NCI-H2107 (cell line): ENCODE results near the gene RASD1.
"Not testable (repeated sequence)": the region's sequence is repeated elsewhere in the genome, so short reads cannot be mapped to it uniquely, and the experiment has no call there.

Experiments used
- DNase-seq: peaks from one replicate; lab custom pipeline; 2025; lab: John Stamatoyannopoulos, UW

RASD1 gene

DNA sequence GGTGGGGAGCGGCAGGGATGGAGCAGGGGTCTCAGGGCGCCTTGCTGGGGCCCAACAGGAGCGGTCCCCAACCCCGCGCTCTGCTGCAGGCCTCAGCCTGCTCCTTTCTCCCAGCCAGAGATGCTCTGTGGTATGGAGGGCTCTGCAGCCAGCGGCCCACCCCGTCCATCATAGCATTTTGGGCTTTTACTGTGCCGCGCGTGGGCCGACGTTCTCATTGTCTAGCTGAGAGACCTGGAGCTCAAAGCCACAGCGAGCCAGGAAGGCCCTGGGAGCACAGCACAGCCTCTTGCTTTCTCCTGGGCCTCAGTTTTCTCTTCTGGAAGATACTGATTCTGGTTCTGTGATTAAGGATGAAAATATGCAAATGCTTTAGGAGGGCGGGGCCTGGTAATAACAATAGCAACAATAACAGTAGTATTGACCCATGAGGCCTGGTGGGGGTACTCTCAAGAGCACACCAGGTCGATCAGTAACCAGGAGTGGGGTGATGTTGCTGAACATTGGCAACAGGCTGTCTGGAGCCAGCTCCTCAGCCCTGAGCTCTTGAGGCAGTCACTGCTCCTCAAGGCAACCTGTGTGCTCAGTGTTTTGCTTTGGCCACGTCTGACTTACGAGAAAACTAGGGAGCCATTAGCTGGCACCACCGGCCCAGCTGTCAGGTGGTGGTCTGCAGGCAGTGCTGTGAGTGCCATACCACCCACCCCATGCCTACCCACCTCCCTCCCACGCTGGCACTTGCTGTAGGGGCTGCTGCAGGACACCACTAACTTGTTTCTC lies 1.1 kb upstream of the RASD1 start:
- no peak for DNase-seq

DNA sequence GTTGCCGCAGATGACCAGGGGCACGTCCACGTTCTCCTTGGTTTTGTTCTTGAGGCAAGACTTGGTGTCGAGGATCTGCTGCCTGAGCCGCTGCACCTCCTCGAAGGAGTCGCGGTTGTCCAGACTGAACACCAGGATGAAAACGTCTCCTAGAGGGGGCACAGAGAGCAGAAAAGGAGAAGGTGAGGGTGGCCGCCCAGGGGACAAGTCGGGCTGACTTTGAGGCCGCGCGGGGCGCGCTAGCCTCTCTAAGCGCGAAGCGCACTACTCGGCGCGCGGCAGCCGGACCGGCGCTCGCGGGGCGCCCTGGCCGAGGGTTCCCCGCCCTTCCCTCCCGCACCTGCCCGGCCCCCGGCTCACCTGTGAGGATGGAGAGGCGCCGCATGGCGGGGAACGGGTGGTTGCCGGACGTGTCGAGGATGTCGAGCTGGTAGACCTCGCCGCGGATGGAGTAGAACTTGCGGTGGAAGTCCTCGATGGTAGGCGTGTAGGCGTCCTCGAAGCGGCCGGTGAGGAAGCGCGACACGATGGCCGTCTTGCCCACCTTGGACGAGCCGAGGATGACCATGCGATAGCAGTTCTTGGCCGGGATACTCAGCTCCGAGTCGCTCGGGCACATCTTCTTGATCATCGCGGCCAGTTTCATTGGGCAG lies 533 bp downstream of the RASD1 start:
- no peak for DNase-seq

DNA sequence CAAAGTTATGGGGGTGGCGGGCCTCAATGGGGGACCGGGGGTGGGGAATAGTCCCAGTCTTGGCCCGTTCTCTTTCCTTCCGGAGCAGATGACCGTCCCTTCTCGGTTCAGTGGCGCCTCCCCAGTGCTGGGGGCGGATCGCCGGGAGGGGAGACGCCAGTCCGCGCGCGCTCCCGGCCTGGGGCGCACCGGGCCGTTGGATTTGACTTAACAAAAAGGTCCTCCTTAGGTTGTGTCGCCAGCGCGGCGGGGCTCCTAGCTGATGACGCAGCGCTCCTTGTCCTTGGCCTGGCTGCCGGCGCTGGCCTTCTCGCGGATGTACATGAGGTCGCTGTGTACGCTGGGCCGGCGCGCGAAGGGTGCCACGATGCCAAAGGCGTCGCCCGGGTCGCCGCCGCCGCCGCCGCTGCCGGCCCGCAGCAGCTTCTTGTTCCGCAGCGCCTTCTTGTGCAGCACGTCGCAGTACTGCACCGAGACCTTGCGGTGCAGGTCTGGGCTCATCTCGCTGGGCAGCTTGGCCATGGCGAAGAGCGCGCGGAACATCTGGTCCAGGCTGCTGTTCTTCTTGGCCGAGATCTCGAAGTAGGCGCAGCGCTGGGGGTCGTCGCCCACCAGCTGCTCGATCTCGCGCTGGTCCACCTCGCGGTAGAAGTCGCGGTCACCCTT lies 1.2 kb downstream of the RASD1 start:
- DNase-seq, result no peak

DNA sequence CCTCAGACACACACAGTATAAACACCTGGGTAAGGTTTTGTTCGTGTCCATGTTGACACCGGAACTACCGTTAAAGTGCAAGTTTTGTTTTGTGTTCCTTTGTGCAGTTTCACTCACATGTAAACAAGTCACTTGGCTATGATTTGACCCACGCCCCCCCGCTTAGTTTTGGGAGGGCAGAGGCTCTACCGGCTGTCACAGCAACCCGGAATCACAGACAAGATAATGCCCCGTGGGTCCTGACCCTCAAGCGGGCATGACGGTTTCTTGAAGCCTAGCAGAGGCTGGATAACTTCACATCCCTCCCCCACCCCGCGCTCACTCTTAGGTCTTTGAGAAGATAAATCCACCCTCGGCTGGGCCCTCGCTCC lies 1.7 kb downstream of the RASD1 start:
- DNase-seq, result no peak

DNA sequence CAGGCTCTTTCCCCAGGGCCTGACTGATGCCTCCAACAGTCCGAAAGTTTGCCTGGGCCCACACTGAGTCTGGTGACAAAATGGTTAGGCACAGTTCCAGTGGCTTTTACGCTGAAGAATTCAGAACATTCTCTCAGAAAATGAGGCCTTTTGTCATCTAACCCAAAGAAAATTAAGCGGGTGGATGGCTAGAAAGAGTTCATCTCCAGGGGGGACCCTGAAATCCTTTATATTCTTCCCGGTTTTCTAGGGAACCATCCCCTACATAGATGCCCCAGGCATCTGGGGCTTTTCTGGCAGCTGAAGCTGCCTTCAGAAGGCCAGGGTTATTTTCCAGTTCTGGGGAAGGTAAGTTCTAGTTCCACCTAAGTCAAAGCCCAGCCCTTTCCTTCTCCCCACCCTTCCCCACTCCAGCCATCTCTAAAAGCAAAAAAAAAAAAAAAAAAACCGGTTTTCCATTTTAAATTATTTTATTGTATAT lies 2.2 kb downstream of the RASD1 start:
- DNase-seq, result no peak

DNA sequence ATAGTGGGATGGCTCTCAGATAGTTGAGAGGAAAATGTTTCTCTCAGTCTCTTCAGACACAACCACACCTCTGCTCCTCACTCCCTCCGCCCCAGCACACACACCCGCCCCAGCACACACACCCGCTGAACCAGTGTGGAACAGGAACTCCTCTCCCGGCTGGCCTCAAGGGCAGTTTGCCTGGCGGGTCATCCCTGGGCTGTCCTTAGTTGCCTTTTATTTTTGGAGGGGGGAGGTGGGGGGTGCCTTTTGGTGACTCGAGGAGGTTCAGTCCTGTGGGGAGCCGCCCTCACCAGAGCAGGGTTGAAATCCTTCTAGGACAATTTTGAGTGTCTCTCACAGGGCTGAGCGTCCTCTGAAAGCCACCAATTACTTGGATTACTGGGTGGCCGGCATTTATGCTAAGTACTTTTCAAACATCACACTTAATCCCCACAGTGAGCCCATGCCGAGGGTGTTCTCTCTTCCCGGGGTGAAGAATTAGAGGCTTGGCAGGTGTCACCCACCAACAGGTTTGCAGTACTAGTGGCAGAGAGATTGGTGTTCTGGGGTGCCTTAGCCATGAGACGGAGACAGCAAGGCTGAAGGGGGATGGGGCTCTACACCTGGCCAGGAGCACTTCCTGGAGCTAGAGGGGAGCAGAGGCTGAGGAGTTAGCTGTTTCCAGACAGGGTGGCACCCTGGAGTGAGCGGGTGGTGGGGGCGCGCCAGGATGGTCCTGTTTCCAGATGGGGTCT lies 2.8 kb downstream of the RASD1 start:
- no peak for DNase-seq

DNA sequence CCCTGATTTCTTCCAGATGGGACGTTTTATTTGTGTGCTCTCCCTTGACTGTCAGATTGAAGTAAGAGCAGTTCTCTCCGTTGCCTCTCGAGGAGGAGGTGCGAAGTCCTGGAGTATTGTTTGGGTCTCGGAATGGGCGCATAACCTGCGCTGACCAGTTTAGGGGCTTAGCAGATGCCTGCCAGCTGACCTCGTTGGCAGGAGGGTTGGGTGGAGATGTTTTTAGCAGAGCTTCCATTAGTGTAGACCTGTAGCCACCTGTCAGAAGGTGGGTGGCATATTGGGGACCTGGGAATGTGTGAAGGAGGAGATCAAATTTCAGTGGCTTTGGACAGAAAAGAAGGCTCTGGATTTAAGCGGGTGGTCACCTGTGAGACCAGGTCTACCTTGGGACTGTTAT lies 3.6 kb downstream of the RASD1 start:
- DNase-seq, result no peak

DNA sequence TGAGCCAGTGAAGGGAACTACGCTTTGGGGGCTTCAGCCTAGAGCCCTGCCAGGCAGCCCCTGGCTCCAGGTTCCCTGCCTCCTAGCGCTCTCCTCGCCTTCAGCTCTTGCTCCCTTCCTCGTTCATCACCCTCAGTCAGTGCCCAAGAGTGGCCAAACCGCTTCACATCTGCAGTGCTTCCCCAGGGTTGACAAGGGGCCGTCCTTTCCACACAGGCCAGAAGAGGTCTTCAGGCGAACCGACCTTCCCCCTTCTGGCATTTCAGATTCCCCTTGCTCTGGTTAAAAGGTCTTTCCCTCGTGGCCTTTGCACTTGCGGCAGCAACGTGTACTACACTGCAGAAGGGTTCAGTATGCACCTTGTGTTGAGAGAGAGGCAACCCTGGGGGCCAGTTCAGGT lies 4.1 kb downstream of the RASD1 start:
- DNase-seq, result no peak

DNA sequence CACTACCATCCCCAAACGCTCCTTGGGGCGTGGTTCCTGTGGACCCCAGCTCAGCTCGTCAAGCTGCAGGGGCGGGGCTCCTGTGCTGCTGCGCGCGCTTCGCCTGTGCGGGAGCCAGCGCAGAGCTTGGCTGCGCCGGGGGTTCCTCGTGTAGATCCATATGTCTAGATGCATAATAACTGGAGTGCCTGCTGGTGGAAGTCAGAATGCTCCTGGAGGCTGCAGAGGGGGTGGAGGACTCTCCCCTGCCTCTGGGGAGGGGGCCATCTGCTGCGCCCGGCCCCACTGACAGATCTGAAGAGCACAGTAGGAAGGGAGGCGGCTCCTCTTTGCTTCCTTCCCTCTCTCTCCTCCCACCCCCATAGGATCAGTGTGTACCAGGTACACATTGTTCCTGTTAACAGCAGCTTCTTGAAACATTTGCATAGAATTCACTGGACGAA lies 4.6 kb downstream of the RASD1 start:
- no peak for DNase-seq

DNA sequence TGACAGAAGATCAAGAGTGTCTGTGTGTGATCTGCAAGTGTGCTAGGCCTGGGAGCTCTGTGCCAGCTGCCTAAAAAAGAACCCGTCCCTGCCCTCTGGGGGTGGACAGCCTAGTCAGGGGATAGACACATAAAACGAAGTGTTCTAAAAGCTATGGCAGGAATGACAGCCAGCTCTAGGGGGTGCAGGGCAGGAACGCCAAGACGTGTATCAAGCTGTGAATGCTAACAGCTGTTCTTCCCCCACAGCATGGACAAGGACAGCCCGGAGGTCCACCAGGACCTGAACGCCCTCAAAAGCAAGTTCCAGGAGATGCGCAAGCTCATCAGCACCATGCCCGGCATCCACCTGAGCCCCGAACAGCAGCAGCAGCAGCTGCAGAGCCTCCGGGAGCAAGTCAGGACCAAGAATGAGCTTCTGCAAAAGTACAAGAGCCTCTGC lies 5.1 kb downstream of the RASD1 start:
- no peak for DNase-seq

DNA sequence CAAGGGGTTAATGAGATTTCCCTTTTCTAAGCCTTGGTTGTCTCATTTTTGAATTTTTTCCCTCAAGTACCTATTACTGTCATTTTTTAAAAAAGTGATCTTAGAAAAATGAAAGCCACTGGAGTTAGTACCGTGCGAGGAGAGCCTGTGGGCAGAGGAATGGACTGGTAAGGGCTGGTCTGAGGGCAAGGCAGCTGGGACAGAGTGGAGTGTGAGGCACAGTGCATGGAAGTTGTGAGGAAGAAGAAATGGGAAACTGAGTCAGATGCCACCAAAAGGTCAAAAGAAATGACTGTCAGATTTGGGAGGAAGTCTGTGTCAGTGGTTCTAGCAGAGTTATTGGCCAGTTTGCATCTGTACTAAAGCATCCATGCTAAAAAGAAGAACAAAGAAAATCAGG lies 8.2 kb downstream of the RASD1 start:
- DNase-seq, result no peak

DNA sequence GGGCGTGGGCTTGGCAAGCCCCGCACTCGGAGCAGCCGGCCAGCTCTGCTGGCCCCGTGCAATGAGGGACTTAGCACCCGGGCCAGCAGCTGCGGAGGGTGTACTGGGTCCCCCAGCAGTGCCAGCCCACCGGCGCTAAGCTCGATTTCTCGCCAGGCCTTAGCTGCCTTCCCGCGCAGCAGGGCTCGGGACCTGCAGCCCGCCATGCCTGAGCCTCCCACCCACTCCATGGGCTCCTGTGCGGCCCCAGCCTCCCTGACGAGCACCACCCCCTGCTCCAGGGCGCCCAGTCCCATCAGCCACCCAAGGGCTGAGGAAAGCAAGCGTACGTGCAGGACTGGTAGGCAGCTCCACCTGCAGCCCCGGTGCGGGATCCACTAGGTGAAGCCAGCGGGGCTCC lies 9.8 kb downstream of the RASD1 start:
- not testable (repeated sequence) for DNase-seq

DNA sequence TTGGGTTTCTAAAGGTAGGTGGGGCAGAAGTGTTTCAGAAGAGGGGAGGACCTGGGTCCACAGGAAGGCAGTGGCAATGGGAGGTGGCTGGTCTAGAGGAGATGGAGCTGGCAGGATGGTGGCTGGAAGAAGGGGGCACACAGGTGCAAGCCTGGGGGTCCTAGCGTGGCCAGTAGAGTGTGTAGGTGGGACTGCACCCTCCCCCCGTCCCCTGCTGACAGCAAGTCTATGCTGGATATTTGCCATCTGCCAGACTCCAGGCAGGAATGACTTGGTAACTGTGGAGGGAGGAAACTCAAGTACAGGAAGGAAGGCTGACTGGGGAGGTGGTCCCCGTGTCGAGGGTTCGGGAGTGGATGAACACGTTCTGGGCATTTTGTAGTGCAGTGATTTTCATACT lies 10.8 kb downstream of the RASD1 start:
- no peak for DNase-seq

DNA sequence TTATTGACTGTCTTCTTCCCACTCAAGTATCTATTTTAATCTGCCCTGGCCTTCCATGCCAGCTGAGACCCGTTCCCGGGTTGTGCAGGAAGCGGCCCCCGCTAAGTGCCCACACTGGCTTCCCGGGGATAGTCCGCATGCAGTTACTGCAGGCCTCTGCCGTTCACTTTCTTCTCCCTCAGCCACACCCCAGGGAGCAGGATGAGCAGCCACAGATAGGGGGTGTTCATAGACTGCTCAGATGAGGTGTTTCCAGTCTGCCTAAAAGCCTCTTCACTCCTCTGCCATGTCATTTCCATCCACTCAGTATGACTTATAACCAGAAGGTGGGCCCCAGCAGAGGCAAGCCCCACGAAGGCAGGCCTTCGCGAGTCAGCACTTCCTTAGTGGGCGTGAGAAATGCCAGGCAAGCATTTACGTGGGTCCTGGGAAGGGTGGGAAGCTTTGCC lies 11.7 kb downstream of the RASD1 start:
- no peak for DNase-seq

DNA sequence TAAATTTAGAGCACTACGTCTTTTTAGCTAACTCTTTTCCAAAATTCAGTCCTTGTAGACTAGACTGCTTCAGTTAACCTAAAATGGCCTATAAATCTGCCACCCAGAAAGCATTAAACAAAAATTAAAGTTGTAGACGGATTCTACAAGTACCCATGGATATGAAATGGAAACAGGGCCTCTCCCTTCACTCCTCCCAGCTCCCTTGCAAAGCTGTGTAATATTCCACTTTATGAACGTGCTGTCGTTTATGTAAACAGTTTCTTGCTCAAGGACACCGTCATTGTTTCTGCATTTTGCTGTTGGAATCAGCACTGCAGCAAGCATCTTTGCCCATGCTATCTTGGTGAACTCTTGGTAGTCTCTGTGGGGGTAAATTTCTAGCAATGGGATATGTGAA lies 14.3 kb downstream of the RASD1 start:
- no peak for DNase-seq

DNA sequence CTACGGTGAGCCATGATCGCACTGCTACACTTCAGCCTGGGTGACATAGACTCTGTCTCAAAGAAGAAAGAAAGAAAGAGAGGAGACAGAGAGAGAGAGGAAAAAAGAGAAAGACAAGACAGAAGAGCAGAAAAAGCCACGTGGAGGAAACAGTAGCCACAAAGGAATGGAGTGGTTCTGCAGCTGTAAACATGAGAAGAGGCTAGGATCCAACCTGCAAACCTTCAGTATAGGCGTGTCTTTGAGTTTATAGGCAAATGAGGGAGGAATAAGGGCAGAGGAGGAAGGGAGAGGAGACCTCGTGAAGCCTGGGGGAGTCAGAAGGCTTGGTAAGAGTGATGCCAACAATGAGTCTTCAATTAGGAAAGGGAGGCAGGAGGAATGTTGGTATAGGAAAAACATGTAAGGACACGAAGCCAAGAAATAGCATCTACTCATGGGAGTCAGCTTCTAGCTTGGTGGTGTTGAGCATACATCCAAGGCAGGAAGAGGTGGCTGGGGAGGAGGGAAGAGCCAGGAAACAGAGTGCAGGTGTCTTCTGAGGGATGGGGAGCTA lies 15.5 kb downstream of the RASD1 start:
- no peak for DNase-seq

DNA sequence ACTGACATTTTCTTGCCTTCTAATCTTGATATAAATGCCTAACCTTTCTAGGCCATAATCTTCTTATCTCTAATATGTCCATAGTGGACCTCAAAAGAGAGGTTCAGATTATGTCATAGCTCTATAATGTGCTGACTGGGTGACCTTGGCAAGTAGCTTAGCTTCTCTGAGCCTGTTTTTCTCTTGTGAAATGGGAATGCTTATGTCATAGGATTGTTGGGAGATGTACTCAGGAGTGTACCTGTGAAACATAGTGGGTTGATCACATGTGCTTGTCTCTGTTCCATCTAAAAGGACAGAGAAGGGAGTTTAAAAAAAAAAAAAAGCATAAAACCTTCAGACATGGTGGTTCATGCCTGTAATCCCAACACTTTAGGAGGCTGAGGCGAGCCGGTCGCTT lies 17.0 kb downstream of the RASD1 start:
- no peak for DNase-seq

DNA sequence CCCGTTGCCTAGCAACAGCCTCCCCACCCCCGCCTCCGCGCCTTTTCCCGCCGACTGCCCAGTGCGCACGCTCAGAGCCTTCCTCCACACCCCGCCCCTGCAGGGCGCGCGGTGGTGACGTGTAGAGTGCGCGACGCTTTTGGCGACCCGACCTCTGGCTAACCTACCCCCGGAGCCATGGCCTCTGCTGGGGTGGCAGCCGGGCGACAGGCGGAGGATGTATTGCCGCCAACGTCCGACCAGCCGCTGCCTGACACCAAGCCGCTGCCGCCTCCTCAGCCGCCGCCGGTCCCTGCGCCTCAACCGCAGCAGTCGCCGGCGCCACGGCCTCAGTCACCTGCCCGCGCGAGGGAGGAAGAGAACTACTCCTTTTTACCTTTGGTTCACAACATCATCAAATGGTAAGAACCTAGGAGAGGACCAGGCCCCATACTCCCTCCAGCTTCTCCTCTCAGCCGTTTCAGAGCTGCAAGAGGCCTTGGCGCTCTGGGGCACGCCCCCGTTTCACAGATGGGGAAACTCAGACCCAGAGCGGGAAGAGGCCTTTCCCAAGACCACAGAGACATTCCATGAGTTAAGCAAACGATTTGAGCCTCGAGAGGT lies 19.2 kb downstream of the RASD1 start, which contains the start of gene MED9:
Gene MED9, plus strand, starts transcription at position 136 of the 603 bp plus-strand sequence. Its CDS starts 42 bp downstream, at position 178.
- peak; percentile 73 for DNase-seq

DNA sequence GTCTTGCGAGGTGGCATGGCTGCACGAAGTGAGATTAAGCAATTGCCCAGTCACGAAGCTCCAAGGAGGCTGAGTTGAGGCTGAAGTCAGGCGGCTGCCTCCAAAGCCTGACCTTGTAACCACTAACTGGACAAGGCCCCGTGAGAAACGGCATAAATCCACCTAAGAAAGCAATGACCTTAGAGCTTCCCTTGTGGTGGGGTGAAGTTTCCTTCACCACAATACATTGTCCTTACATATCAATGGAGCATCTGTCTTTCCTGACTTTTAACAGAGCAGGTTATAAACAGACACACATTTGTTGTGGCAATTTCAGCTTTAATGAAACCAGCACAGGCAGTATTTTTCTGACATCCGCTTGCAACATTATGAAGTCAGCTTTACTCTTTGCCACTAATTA lies 21.9 kb downstream of the RASD1 start:
- no peak for DNase-seq

DNA sequence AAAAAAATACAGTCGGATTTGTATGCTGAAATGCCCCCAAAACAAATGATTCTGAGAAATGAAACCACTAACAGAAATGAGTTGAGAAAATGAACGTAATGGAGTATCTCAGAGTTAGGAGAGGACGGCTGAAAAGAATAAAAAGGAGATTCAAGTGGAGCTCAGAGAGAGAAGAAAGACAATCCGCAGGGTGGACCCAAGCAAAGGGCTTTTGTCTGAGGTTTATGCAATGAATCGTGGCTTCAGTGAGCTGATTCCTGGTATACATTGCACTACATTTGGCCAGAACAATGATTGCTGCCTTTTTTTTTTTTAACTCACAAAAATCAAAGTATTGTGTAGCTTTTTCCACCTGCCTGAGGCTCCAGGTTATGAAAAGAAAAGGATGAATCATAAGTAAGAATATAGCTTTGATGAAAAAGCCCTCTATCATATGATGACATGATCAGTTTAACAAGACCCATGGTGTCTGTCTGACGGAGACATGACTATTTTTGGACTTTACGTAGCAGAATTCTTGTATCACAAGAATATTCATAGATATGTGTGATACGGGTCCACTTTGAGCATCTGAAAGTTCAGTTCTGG lies 23.8 kb downstream of the RASD1 start:
- DNase-seq, result no peak

DNA sequence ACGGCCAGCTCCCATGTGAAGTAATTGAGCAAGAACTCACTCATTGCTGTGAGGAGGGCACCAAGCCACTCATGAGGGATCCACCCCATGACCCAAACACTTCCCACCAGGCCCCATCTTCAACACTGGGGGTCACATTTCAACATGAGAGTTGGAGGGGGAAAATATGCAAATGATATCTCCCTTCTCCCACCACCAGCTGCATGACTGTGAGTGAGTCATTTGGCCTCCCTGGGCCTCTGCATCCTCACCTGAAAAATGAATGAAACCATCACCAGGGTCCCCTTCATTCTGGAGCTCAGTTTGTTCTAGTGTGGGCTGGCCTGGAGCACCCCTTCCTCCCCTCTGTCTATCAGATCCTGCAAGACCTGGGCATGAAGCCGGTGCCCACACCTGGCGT lies 26.2 kb downstream of the RASD1 start:
- no peak for DNase-seq
